ENCODE measurements around the gene LTO1. TPM values are rescaled to one million over a fixed set of nuclear protein-coding genes. Genes with fewer than 3 reads are reported as not detected.
A peak's percentile ranks its signal among the peaks of the same experiment; 100 is the strongest.

The LTO1 gene
- polyA plus RNA-seq, 3 donors, result 22.2 to 42.9 (median 30.7) TPM

DNA sequence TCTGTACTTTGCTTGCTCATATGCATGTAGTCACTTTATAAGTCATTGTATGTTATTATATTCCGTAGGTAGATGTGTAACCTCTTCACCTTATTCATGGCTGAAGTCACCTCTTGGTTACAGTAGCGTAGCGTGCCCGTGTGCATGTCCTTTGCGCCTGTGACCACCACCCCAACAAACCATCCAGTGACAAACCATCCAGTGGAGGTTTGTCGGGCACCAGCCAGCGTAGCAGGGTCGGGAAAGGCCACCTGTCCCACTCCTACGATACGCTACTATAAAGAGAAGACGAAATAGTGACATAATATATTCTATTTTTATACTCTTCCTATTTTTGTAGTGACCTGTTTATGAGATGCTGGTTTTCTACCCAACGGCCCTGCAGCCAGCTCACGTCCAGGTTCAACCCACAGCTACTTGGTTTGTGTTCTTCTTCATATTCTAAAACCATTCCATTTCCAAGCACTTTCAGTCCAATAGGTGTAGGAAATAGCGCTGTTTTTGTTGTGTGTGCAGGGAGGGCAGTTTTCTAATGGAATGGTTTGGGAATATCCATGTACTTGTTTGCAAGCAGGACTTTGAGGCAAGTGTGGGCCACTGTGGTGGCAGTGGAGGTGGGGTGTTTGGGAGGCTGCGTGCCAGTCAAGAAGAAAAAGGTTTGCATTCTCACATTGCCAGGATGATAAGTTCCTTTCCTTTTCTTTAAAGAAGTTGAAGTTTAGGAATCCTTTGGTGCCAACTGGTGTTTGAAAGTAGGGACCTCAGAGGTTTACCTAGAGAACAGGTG is 23.1 kb downstream of the LTO1 start:
- DNase-seq (ENCODE audit: extremely low read depth in 1 of 11, low read depth in 9 of 11, low spot score in 4 of 11), result no peak

DNA sequence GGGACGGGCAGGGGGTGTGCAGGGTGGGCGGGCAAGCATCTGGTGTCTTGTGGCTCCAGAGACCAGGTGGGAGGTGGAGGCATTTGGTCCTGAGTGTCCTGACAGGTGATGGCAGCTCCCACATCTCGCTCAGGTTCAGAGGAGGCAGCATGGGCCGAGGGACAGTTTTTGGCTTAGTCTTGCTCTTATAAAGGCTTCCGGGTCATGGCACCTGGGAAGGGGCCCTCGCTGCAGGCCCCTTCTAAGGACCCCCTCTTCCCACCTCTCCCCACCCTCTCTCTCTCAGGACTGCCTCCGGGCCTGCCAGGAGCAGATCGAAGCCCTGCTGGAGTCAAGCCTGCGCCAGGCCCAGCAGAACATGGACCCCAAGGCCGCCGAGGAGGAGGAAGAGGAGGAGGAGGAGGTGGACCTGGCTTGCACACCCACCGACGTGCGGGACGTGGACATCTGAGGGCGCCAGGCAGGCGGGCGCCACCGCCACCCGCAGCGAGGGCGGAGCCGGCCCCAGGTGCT is 24.3 kb downstream of the LTO1 start:
- DNase-seq (ENCODE audit: extremely low read depth in 1 of 11, low read depth in 9 of 11, low spot score in 4 of 11), result no peak

DNA sequence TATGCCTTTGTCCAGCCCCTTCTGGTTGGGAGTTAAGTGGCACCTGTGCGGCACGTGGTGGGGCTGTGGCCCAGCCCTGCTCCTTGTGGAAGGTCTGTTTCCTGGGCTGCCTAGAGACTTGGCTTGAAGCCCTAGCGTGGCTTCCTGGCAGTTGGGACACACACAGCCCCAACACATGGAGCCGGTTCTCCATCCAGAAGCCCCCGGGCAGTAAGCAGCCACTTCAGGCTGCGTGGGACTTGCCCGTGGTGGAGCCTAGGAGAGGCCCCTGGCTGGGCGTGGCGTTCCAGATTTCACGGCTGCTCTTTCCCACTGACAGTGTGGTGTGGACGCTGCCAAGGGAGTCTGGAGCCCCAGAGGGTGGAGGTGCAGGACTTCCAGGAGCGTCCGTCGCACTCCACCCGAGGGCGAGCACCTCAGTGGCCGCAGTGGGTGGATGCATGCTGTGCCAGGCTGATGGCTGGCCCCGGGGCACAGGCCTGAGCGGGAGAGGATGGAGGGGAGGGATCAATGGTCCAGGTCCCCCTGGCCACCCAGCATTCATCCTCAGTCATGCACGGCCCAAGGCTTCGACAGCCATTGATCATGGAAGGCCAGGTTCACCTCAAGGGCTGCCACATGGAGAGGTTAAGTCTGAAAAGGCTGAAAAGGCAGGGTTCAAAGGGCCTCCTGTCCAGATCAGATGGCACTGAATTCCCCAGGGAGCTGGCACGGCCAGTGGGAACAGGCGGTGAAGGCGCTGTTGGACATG is 24.9 kb downstream of the LTO1 start:
- DNase-seq (ENCODE audit: extremely low read depth in 1 of 11, low read depth in 9 of 11, low spot score in 4 of 11), result no peak

DNA sequence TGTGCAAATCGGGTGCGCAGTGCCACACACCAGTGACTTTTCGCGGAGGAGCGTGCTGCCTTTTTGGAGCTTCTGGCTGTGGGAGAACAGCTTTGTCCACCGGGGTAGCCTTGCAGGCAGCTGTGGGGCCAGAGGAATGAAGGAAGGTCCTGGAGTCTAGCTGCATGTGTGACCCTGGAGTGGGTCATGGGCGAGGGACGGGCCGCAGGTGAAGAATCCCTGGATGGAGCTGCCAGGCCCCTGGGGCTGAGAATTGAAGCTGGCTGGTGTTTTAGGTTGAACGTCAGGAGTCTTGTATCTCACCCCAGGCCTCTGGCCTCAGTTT is 25.6 kb downstream of the LTO1 start:
- DNase-seq (ENCODE audit: extremely low read depth in 1 of 11, low read depth in 9 of 11, low spot score in 4 of 11), result no peak

DNA sequence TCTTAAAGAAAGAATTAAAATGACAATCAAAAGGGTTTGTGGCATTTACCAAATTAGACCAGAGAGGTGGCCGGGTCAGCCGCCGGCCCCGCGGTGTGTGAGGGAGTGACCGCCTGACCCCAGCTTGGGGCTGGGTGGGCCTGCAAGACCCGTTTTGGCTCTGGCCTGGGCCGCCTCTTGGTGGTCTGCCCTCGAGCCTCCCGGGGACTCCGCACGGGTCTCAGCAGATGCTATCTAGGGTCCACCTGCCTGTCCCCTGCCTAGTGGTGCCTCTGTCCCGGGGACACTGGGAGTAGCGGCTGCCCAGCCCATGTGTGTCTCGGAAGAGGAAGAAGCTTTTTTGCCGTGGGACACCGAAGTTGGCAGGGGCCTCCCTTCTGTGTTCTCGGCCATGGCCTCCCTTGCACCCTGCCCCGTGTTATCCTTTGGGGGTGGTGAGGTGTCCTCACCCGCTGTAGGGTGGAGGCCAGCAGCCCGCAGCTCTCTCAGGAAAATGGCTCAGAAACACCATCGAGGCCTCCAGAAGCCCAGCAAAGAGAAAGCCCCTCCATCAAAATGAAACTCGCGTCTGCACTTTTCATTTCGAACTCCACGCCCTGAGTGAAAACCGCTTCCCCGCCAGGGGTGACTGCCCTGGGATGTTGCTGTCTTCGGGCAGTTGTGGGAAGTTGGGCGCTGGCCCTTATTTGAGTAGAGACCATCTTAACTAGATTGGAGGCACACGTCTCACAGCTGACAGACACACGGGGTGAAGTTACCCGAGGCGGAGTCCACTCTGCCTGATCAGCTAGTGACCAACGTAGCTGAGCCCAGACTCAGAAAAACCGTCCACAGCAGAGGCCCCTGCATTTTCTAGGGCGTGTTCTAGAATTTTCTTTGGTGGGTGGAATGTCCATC is 26.2 kb downstream of the LTO1 start:
- DNase-seq (ENCODE audit: extremely low read depth in 1 of 11, low read depth in 9 of 11, low spot score in 4 of 11), result no peak

DNA sequence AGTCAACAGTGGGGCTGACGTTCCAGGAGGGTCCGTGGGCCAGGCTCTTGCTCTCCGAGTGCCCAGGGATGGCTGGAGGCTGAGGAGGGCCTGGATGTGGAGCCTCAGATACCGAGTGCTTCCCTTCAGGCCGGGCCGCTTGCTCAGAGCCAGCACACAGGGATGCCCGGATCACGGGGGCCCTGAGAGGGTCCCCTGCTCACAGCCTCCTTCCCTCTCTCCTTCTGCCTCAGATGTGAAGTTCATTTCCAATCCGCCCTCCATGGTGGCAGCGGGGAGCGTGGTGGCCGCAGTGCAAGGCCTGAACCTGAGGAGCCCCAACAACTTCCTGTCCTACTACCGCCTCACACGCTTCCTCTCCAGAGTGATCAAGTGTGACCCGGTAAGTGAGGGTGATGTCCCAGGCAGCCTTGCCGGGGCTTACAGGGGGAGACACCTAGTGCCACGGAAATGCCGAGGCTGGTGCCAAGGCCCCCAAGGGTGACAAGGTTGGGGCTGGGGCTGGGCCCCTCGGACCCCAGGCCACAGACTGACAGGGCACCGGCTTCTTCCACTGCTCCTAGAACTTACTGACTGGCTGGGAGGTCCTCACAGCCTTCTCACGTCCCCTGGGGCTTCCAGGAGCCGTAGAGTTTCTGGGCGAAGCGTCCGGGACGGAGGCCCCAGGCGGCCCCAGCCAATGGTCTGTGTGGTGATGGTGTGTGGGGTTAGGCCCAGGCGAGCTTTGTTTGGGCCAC is 27.2 kb downstream of the LTO1 start:
- no peak for DNase-seq (ENCODE audit: extremely low read depth in 1 of 11, low read depth in 9 of 11, low spot score in 4 of 11)

DNA sequence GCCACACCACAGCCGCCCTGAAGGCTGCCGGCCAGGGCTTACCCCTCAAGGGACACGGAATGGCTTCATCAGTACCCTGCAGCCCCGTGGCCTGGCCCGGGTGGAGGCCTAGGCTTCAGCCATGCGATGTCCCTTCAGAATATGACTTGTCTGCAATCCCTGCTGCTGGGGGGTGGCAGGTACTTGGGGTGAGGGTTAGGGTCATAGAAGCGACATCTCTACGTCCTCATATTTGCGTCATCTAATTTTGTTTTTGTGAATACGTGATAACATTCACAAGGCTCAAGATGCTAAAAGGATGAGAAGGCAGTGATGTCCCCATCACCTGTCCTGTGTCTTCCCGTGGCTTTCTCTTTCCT is 27.8 kb downstream of the LTO1 start:
- no peak for DNase-seq (ENCODE audit: extremely low read depth in 1 of 11, low read depth in 9 of 11, low spot score in 4 of 11)

DNA sequence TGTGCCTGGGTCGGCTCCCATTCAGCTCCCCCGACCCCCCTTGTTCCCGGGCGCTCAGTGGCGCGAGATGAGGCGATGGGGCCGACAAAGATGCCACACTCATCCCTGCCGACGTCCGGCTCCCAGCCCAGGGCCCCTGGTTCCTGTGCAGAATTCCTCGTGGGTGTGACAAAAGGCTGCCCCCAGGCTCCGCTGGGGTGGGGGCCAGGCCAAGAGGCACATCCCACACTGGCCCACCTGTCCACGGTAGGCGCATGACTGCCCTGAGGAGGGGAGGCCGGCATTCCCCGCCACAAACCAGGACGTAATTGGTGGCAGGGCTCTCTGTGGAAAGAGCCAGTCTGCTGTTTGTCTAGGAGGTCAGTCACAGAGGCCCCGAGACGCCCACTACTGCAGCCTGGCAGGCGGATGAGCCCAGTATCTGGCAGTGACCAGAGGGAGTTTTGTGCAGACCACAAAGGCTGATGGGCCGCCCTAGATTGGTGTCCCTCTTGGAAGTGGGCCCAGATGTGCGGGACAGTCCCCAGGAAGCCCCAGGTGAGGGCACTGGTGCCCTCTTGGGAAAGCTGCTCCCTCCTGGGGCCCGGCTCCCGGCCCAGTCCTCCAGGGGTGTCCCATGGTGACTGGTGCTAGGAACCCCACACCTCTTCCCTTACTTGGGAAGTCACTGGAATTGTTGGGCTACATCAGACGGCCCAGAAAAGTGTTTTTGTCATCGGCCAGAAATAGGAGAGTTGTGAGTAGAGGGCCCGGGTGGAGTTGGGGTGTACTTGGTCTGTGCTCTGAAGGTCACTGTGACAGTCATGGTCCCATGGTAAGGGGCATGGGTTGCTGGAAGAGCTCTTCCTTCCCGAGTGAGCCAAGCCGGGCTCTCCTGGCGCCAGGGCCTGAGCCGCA is 28.4 kb downstream of the LTO1 start:
- DNase-seq (ENCODE audit: extremely low read depth in 1 of 11, low read depth in 9 of 11, low spot score in 4 of 11), result no peak

DNA sequence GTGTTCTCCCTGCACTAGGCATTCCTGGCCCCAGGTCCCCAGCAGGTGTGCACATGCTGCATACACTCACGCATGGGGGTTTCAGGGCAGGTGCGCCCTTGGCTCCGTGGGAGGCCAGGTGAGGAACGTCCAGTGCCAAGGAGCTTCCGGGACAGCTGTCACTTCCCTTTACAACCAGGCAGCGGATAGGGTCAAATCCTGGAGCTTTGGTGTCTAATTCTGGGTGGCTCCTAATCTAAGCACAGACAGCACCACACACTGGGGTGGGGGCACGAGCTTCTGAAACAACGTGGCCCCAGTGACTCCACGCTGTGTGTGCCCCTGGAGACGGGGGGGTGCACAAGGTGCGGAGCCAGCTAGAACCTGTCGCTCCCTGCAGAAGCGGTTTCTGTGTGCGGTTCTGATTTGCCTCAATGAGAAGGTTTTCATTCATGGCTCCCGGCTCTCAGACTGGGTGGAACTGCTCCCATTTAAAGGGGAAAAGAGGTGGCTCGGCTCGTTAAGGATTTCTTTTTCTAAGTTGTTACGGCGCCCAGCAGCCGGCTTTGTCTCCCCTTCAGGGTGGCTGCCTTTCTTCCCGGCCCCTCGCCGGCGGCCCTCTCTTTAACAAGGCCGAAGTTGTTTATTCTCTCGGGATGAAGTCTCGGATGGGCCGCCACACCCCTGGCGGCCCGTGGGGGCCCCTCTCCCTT is 29.2 kb downstream of the LTO1 start:
- DNase-seq (ENCODE audit: extremely low read depth in 1 of 11, low read depth in 9 of 11, low spot score in 4 of 11), result no peak

DNA sequence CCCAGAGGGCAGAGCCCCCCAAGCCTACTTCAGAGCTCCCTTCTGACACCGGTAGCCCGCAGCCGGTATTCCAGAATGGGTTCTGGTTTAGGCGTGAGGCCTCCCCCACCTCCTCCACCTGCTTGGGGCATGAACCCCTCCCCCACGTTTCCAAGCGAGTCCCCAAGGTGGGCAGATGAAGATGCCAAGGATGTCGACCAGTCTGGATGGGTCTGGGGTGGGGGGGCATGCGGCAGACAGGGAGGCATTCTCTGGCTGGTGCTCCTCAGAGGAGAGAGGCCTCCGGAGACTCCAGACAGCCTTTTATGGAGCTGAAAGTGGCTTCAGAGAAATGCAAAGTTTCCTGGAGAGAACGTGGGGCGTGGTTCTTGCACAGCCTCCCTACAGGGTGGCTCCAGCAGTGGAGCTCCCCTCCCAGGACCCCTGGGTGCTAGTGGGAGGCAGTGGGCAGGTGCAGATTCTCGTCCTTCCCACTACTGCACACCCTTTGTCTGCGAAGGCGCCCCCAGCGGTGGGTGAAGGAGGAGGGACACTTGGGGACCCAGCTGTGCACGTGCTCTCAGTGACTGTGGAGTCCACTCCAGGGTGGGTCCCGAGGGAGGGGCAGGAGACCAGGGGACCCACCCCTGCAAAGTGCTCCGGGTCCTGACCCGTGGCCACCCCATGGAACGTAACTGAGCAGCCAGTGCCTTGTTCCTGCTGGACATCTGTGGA is 30.0 kb downstream of the LTO1 start:
- no peak for DNase-seq (ENCODE audit: extremely low read depth in 1 of 11, low read depth in 9 of 11, low spot score in 4 of 11)

DNA sequence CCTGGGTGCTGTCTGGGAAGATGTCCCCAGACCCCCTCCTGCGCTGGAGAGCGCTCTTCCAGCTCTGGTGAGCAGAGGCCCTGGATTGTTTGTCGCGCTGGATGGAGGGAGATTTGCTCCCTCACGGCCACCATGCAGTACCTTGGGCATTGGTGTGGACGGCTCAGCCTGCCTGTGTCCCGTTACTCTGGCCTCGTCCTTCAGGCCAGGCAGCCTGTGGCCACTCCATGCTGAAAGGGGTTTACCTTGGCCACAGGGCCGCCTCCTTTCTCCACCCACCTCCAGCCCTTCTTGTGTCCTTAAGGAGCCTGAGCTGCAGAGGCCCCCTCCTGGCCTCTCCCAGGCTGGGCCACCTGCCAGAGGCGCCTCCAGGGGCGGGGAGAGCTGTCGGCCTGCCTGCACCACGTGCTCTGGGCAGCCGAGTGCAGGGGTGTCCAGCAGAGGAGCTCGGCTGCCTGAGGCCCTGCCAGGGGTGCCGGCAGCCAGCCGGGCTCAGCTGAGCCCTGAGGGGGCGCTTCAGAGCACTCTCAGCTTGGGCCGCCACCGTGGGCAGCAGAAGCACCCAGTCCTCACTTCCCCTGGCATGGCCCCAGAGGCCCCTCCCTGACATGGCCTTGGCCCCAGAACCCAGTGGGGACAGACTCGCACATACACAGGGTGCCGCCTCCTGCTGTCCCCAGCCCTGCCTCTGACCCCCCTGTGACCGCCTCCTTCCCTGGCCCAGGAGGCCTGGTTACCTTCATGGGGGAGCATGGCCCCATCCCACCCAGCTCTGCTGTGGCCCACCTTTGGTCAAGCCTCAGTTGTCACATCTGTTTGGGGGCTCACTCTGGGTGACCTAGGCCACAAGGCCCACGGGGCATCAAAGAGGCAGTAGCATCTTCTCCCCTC is 30.8 kb downstream of the LTO1 start:
- peak in 6 of 11 donors; percentile 55 to 83 (median 64) for DNase-seq (ENCODE audit: extremely low read depth in 1 of 11, low read depth in 9 of 11, low spot score in 4 of 11)

DNA sequence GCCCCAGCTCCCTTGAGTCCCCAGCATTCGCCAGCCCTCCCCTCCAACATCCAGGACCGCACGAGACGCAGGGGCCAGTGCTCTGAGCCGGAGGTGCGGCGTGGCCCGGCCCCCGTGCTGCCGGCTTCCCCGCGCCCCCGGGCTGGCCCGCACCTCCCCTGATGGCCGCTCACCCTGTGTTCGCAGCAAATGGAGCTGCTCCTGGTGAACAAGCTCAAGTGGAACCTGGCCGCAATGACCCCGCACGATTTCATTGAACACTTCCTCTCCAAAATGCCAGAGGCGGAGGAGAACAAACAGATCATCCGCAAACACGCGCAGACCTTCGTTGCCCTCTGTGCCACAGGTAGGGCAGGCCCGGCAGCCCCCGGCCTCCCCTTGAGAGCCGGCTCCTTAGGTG is 31.5 kb downstream of the LTO1 start:
- DNase-seq (ENCODE audit: extremely low read depth in 1 of 11, low read depth in 9 of 11, low spot score in 4 of 11), result no peak

DNA sequence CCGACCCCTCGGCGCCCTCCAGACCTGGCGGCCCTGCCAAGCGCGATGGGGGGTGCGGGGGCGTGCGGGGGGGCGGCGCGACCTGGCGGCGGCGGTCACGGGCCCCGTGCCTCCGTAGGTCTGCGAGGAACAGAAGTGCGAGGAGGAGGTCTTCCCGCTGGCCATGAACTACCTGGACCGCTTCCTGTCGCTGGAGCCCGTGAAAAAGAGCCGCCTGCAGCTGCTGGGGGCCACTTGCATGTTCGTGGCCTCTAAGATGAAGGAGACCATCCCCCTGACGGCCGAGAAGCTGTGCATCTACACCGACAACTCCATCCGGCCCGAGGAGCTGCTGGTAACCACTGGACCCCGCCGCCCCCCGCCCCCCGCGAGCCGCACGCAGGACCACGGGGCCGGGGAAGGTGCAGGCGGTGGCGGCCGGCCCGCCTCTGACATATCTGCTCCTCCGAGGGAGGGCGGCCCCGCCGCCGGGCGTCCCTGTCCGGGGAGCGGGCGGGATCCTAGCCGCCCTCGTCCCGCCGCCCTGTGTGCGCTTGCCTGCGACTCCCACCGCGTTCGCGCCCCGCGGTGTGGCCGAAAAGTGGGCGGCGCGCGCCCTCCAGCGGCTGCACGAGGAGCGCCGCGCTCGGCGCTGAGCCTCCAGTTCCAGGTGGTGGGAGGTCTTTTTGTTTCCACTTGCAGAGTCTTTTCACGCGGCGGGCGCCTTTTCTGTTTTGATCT is 32.1 kb downstream of the LTO1 start:
- DNase-seq (ENCODE audit: extremely low read depth in 1 of 11, low read depth in 9 of 11, low spot score in 4 of 11), result peak in 7 of 11 donors; percentile 59 to 82 (median 76)

DNA sequence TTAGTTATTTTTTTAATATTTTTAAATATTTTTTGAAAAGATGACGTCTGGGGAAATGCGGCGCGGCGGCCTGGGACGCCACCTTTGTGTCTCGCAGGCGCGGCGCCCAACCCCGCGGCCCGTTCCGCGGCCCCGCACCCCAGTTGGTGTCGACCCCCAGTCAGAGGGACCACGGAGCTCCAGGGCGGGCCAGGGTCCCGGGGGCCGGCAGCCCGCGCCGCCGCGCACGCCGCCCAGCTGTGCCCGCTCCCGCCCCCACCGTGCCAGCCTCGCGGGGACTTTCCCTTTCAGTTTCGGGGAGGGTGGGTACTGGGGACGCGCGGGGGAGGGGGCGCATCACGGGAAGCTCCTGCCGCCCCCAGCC is 32.6 kb downstream of the LTO1 start:
- no peak for DNase-seq (ENCODE audit: extremely low read depth in 1 of 11, low read depth in 9 of 11, low spot score in 4 of 11)

All from renal cortex interstitium (tissue), 11 donors.